H54 (cell line): ENCODE data around the gene MYH10.

ENCODE experiments used
- DNase-seq: peaks from one replicate; pipeline ENCODE4 v3.0.0; 2011; ENCODE audit warnings: low spot score, mixed read lengths; ENCODE audit not compliant: insufficient read length
- FAIRE-seq: peaks from 3 replicates; lab custom pipeline; 2011; peaks lifted over from hg19 to GRCh38; lab: Jason Lieb, UNC
- POLR2A ChIP-seq: IDR thresholded peaks from 2 replicates; pipeline ENCODE4 v1.6.1; 2011; ENCODE audit warnings: low read depth, mild to moderate bottlenecking, low read length

The MYH10 gene

DNA sequence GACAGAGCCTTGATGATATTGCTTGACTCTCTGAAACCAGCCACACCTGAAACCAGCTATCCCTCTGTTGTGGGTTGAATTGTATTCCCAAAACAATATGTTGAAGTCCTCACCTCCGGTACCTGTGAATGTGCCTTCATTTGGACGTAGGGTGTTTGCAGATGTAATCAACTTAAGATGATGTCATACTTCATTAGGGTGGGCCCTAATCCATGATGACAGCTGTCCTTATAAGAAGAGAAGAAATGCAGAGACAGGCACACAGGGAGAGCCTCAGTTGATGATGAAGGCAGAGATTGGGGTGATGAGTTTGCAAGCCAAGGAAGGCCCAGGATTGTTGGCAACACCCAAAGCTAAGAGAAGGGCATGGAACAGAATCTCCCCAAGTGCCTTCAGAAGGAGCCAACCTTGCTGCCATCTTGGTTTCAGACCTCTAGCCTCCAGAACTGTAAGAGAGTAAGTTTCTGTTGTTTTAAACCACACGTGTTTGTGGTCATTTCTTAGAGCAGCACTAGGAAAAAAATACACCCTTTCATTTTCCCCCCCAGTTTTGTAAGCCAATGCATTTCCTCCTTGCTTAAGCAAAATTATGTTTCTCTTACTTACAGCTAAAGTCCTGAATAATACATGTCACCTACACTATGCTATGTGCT, 29.4 kb upstream of the MYH10 start:
- DNase-seq (no peak), FAIRE-seq (no peak)

DNA sequence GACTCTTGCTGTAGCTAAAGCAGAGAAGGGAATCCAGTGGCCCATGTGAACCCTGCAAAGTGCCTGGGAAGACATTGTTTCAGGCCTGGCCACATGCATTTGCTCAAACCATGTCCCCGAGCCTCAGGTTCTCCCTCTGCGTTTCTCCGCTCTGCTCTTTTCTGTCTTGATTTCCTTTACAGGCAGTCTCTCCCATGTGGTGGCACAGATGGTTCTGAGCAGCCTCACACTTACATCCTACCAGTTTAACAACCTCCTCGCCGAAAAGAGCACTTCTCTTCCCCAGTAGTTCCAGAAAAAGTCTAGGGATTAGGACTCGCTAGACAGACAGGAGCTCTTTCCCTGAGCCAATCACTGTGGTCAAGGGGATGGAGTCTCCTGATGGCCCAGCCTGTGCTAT, 28.3 kb upstream of the MYH10 start:
- TF ChIP-seq POLR2A: no peak
- FAIRE-seq (no peak), DNase-seq (no peak)

More for the DNA sequence above, 29.4 kb upstream of the MYH10 start:
- no peak for TF ChIP-seq POLR2A

DNA sequence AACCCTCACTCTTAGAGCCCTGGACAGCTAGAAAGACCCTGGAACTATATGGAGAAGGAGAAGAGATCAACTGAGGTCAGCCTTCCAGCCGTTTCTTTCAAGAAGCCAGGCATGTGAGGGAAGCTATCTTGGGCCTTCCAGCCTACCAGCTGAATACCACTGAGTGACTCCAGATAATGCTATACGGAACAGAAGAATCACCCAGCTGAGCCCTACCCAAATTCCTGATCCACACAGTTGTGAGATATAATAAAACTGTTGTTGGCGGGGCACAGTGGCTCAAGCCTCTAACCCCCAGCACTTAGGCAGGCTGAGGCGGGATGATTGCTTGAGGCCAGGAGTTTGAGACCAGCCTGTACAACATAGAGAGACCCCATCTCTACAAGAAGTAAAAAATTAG, 26.2 kb upstream of the MYH10 start:
- FAIRE-seq: no peak
- no peak for TF ChIP-seq POLR2A
- no peak for DNase-seq

- FAIRE-seq (no peak), DNase-seq (no peak)
- TF ChIP-seq POLR2A: no peak
These were observed 24.3 kb upstream of the MYH10 start for GRCh38 chr17:8654822-8655221.

- TF ChIP-seq POLR2A: no peak
- no peak for DNase-seq
- FAIRE-seq: no peak
These were observed 20.5 kb upstream of the MYH10 start for GRCh38 chr17:8651013-8651412.

DNA sequence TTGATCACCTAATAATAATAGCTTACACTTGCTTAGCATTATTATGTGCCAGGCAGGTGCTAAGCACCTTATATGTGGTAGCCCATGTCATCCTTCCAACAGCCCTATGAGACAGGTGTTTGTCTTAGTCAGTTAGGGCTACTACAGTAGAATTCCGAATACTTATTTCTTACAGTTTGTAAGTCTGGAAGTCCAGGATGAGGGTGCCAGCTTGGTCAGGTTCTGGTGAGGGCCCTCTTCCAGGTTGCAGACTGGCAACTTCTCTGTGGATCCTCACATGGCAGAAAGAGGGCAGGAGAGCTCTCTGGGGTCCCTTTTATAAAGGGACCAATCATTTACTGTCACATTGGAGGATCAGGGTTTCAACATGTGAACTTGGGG, 19.6 kb upstream of the MYH10 start:
- DNase-seq (no peak), FAIRE-seq (no peak)
- no peak for TF ChIP-seq POLR2A

GRCh38 chr17:8649157-8650118, 18.9 kb upstream of the MYH10 start:
- FAIRE-seq: no peak

GRCh38 chr17:8647956-8648355, 17.4 kb upstream of the MYH10 start:
- FAIRE-seq (no peak), DNase-seq (no peak)
- TF ChIP-seq POLR2A: no peak

More at GRCh38 chr17:8649157-8650118, 18.9 kb upstream of the MYH10 start:
- no peak for DNase-seq
- TF ChIP-seq POLR2A: no peak

GRCh38 chr17:8647202-8647601, 16.7 kb upstream of the MYH10 start:
- TF ChIP-seq POLR2A: no peak
- DNase-seq (no peak), FAIRE-seq (no peak)

- FAIRE-seq (no peak), DNase-seq (no peak)
- TF ChIP-seq POLR2A: no peak
These were observed 14.0 kb upstream of the MYH10 start for GRCh38 chr17:8644507-8644902.

DNA sequence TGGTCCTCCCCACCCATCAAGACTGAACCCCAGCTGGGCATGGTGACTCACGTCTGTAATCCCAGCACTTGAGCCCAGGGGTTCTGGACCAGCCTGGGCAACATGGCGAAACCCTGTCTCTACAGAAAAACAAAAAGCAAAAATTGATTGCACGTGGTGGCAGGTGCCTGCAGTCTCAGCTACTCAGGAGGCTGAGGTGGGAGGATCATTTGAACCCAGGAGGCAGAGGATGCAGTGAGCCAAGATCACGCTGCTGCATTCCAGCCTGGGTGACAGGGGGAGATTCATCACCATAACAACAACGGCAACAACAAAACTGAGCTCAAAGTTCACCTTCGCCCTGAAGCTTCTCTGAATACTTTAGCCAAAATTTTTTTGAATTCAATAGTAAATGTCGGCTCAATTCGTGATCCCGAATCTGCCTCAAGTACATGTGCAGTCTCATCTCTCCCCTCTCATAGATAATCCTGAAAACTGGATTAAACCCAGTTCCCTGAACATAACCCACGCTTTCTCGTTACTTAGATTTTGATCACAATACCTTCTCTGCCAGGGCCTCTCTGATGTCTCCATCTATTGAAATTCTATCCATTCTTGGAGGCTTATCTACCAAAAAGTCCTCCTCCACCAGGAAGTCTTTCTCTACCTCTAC, 13.5 kb upstream of the MYH10 start:
- TF ChIP-seq POLR2A: no peak
- DNase-seq (no peak), FAIRE-seq (no peak)

- TF ChIP-seq POLR2A: no peak
- no peak for DNase-seq
- FAIRE-seq: no peak
These were observed 9.2 kb upstream of the MYH10 start for GRCh38 chr17:8639709-8640108.

DNA sequence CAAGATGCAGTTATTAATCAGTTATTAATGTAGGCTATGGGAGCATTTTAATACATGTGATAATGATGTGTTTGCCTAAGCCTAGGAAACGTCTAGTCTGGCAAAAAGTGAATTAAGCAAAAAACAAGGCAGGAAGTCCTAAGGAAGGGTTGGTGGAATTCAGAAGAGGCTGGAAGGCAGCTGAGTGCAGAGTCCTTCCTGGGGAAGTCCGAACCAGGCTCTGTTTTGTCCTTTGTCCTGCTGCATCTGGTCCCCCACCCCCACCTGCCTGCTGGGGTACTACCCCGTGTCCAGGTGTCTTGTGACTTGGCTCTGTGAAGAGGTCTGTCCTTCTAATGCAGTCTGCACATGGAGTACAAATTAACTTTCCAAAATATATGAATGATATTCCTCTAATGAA, 1.5 kb upstream of the MYH10 start:
- TF ChIP-seq POLR2A: no peak
- FAIRE-seq (no peak), DNase-seq (no peak)

- DNase-seq: no peak
- no peak for FAIRE-seq
- no peak for TF ChIP-seq POLR2A
These were observed 991 bp upstream of the MYH10 start for GRCh38 chr17:8631554-8631877.
